ENCODE measurements around the gene CAMK2B.
A peak's percentile ranks its signal among the peaks of the same experiment; 100 is the strongest.
"Not testable (repeated sequence)": the region's sequence is repeated elsewhere in the genome, so short reads cannot be mapped to it uniquely, and the experiment has no call there.

The CAMK2B gene

GRCh38 chr7:44213206-44213876 lies 112.1 kb downstream of the CAMK2B start:
- no peak overlapping the region for H3K9ac ChIP-seq (ENCODE audit: low read length)
- H3K27ac ChIP-seq (ENCODE audit: low read depth, low read length): no peak overlapping the region
- no peak overlapping the region for H3K4me3 ChIP-seq (ENCODE audit: low read depth in 1 of 2, low read length in 2 of 2)
- H3K27me3 ChIP-seq (ENCODE audit: control insufficient read depth in 1 of 2, insufficient read depth in 2 of 2, low read length in 2 of 2): peaks cover 0 to 3% of the 10 kb centered on the region in 2 donors
- H3K4me1 ChIP-seq (ENCODE audit: insufficient read depth, low read length): no peaks in the 10 kb centered on the region
- H3K36me3 ChIP-seq (ENCODE audit: insufficient read depth, low read length): peaks cover 48% of the 10 kb centered on the region
- H3K9me3 ChIP-seq (ENCODE audit: low read length): no peaks in the 10 kb centered on the region

GRCh38 chr7:44212581-44213184 lies 112.7 kb downstream of the CAMK2B start:
- Histone ChIP-seq H3K9me3 (ENCODE audit: low read length) (no peaks in the 10 kb centered on the region), H3K4me1 (ENCODE audit: insufficient read depth, low read length) (no peaks in the 10 kb centered on the region), H3K27me3 (ENCODE audit: control insufficient read depth in 1 of 2, insufficient read depth in 2 of 2, low read length in 2 of 2) (no peaks in the 10 kb centered on the region), H3K27ac (ENCODE audit: low read depth, low read length) (no peak overlapping the region), H3K36me3 (ENCODE audit: insufficient read depth, low read length) (peaks cover 55% of the 10 kb centered on the region), H3K9ac (ENCODE audit: low read length) (no peak overlapping the region), H3K4me3 (ENCODE audit: low read depth in 1 of 2, low read length in 2 of 2) (no peak overlapping the region)

- no peaks in the 10 kb centered on the region for H3K27me3 ChIP-seq (ENCODE audit: control insufficient read depth in 1 of 2, insufficient read depth in 2 of 2, low read length in 2 of 2)
- H3K4me1 ChIP-seq (ENCODE audit: insufficient read depth, low read length): no peaks in the 10 kb centered on the region
- no peak overlapping the region for H3K4me3 ChIP-seq (ENCODE audit: low read depth in 1 of 2, low read length in 2 of 2)
- no peaks in the 10 kb centered on the region for H3K9me3 ChIP-seq (ENCODE audit: low read length)
- no peak overlapping the region for H3K27ac ChIP-seq (ENCODE audit: low read depth, low read length)
- H3K36me3 ChIP-seq (ENCODE audit: insufficient read depth, low read length): peaks cover 61% of the 10 kb centered on the region
- no peak overlapping the region for H3K9ac ChIP-seq (ENCODE audit: low read length)
Measured at GRCh38 chr7:44212018-44212417, 113.4 kb downstream of the CAMK2B start.

- Histone ChIP-seq H3K9ac (ENCODE audit: low read length) (no peak overlapping the region), H3K36me3 (ENCODE audit: insufficient read depth, low read length) (peaks cover 69% of the 10 kb centered on the region), H3K27ac (ENCODE audit: low read depth, low read length) (no peak overlapping the region), H3K27me3 (ENCODE audit: control insufficient read depth in 1 of 2, insufficient read depth in 2 of 2, low read length in 2 of 2) (no peaks in the 10 kb centered on the region), H3K4me1 (ENCODE audit: insufficient read depth, low read length) (no peaks in the 10 kb centered on the region), H3K9me3 (ENCODE audit: low read length) (no peaks in the 10 kb centered on the region), H3K4me3 (ENCODE audit: low read depth in 1 of 2, low read length in 2 of 2) (no peak overlapping the region)
Measured at GRCh38 chr7:44211126-44211675, 114.2 kb downstream of the CAMK2B start.

GRCh38 chr7:44210107-44210506 lies 115.3 kb downstream of the CAMK2B start:
- H3K9ac ChIP-seq (ENCODE audit: low read length): no peak overlapping the region
- H3K4me1 ChIP-seq (ENCODE audit: insufficient read depth, low read length): no peaks in the 10 kb centered on the region
- no peak overlapping the region for H3K4me3 ChIP-seq (ENCODE audit: low read depth in 1 of 2, low read length in 2 of 2)
- no peaks in the 10 kb centered on the region for H3K9me3 ChIP-seq (ENCODE audit: low read length)
- H3K27ac ChIP-seq (ENCODE audit: low read depth, low read length): no peak overlapping the region
- peaks cover 80% of the 10 kb centered on the region for H3K36me3 ChIP-seq (ENCODE audit: insufficient read depth, low read length)
- no peaks in the 10 kb centered on the region for H3K27me3 ChIP-seq (ENCODE audit: control insufficient read depth in 1 of 2, insufficient read depth in 2 of 2, low read length in 2 of 2)

GRCh38 chr7:44208085-44208484 lies 117.3 kb downstream of the CAMK2B start:
- Histone ChIP-seq H3K9me3 (ENCODE audit: low read length) (no peaks in the 10 kb centered on the region), H3K27ac (ENCODE audit: low read depth, low read length) (no peak overlapping the region), H3K4me3 (ENCODE audit: low read depth in 1 of 2, low read length in 2 of 2) (no peak overlapping the region), H3K4me1 (ENCODE audit: insufficient read depth, low read length) (no peaks in the 10 kb centered on the region), H3K27me3 (ENCODE audit: control insufficient read depth in 1 of 2, insufficient read depth in 2 of 2, low read length in 2 of 2) (no peaks in the 10 kb centered on the region), H3K9ac (ENCODE audit: low read length) (no peak overlapping the region), H3K36me3 (ENCODE audit: insufficient read depth, low read length) (peaks cover 86% of the 10 kb centered on the region)

- Histone ChIP-seq H3K4me1 (ENCODE audit: insufficient read depth, low read length) (peaks cover 14% of the 10 kb centered on the region), H3K4me3 (ENCODE audit: low read depth in 1 of 2, low read length in 2 of 2) (no peak overlapping the region), H3K27me3 (ENCODE audit: control insufficient read depth in 1 of 2, insufficient read depth in 2 of 2, low read length in 2 of 2) (no peaks in the 10 kb centered on the region), H3K9ac (ENCODE audit: low read length) (no peak overlapping the region), H3K27ac (ENCODE audit: low read depth, low read length) (no peak overlapping the region), H3K36me3 (ENCODE audit: insufficient read depth, low read length) (peaks cover 67% of the 10 kb centered on the region), H3K9me3 (ENCODE audit: low read length) (no peaks in the 10 kb centered on the region)
Measured at GRCh38 chr7:44206008-44206407, 119.4 kb downstream of the CAMK2B start.

- no peak overlapping the region for H3K27ac ChIP-seq (ENCODE audit: low read depth, low read length)
- H3K36me3 ChIP-seq (ENCODE audit: insufficient read depth, low read length): peaks cover 26% of the 10 kb centered on the region
- H3K9ac ChIP-seq (ENCODE audit: low read length): no peak overlapping the region
Measured at GRCh38 chr7:44201813-44202212, 123.6 kb downstream of the CAMK2B start.

GRCh38 chr7:44200699-44201461 lies 124.5 kb downstream of the CAMK2B start, which contains the start of gene YKT6:
YKT6 (plus strand) TSS chr7:44200978; CDS start chr7:44201136, 158 bp downstream.
- H3K4me1 ChIP-seq (ENCODE audit: insufficient read depth, low read length): peaks cover 14% of the 10 kb centered on the region
- H3K9me3 ChIP-seq (ENCODE audit: low read length): no peaks in the 10 kb centered on the region
- H3K27me3 ChIP-seq (ENCODE audit: control insufficient read depth in 1 of 2, insufficient read depth in 2 of 2, low read length in 2 of 2): no peaks in the 10 kb centered on the region
- H3K4me3 ChIP-seq (ENCODE audit: low read depth in 1 of 2, low read length in 2 of 2): peak within 1 kb of the TSS; percentile 70 to 97
- H3K9ac ChIP-seq (ENCODE audit: low read length): no peak within 1 kb of the TSS
- H3K27ac ChIP-seq (ENCODE audit: low read depth, low read length): peak within 1 kb of the TSS; percentile 86
- peaks cover 16% of the 10 kb centered on the region for H3K36me3 ChIP-seq (ENCODE audit: insufficient read depth, low read length)

More at GRCh38 chr7:44201813-44202212, 123.6 kb downstream of the CAMK2B start:
- H3K9me3 ChIP-seq (ENCODE audit: low read length): no peaks in the 10 kb centered on the region
- H3K4me1 ChIP-seq (ENCODE audit: insufficient read depth, low read length): peaks cover 14% of the 10 kb centered on the region
- no peaks in the 10 kb centered on the region for H3K27me3 ChIP-seq (ENCODE audit: control insufficient read depth in 1 of 2, insufficient read depth in 2 of 2, low read length in 2 of 2)
- H3K4me3 ChIP-seq (ENCODE audit: low read depth in 1 of 2, low read length in 2 of 2): peak overlapping the region; percentile 70 to 97

- not testable (repeated sequence) for H3K9me3 ChIP-seq (ENCODE audit: low read length); H3K27ac ChIP-seq (ENCODE audit: low read depth, low read length); H3K36me3 ChIP-seq (ENCODE audit: insufficient read depth, low read length); H3K9ac ChIP-seq (ENCODE audit: low read length); H3K27me3 ChIP-seq (ENCODE audit: control insufficient read depth in 1 of 2, insufficient read depth in 2 of 2, low read length in 2 of 2); H3K4me3 ChIP-seq (ENCODE audit: low read depth in 1 of 2, low read length in 2 of 2)
- H3K4me1 ChIP-seq (ENCODE audit: insufficient read depth, low read length): peaks cover 14% of the 10 kb centered on the region
Measured at GRCh38 chr7:44200163-44200562, 125.2 kb downstream of the CAMK2B start.

- Histone ChIP-seq H3K36me3 (ENCODE audit: insufficient read depth, low read length) (no peaks in the 10 kb centered on the region), H3K27me3 (ENCODE audit: control insufficient read depth in 1 of 2, insufficient read depth in 2 of 2, low read length in 2 of 2) (peaks cover 0 to 4% of the 10 kb centered on the region in 2 donors), H3K4me3 (ENCODE audit: low read depth in 1 of 2, low read length in 2 of 2) (no peak overlapping the region), H3K4me1 (ENCODE audit: insufficient read depth, low read length) (peaks cover 12% of the 10 kb centered on the region), H3K27ac (ENCODE audit: low read depth, low read length) (no peak overlapping the region), H3K9me3 (ENCODE audit: low read length) (no peaks in the 10 kb centered on the region), H3K9ac (ENCODE audit: low read length) (no peak overlapping the region)
Measured at GRCh38 chr7:44197474-44197873, 127.9 kb downstream of the CAMK2B start.
